ENCODE measurements around the gene FAM120C. TPM values are rescaled to one million over a fixed set of nuclear protein-coding genes. Genes with fewer than 3 reads are reported as not detected.

FAM120C gene
- total and polyA plus RNA-seq, 10 of the 15 experiments (the other 5 are each of a cell fraction or from before 2014, with no cell fraction given), result 1.3 to 9.8 (median 4.9) TPM

DNA sequence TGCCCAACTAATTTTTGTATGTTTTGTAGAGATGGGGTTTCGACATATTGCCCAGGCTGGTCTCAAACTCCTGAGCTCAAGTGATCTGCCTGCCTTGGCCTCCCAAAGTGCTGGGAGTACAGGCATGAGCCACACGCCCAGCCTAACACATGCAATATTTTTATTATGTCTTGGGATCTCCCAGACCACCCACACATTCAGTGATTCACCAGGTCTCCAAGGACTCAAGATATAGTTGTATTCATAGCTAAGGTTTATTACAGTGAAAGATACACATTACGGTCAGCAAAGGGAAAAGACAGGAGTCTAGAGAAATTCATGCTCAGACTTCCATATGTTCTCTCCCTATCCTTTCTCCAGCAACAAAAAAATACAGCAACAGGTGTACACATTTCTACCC, 25.5 kb upstream of the FAM120C start (continued):
- TF ChIP-seq, protein P1, sequence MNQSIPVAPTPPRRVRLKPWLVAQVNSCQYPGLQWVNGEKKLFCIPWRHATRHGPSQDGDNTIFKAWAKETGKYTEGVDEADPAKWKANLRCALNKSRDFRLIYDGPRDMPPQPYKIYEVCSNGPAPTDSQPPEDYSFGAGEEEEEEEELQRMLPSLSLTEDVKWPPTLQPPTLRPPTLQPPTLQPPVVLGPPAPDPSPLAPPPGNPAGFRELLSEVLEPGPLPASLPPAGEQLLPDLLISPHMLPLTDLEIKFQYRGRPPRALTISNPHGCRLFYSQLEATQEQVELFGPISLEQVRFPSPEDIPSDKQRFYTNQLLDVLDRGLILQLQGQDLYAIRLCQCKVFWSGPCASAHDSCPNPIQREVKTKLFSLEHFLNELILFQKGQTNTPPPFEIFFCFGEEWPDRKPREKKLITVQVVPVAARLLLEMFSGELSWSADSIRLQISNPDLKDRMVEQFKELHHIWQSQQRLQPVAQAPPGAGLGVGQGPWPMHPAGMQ (IDR thresholded peaks at IDR 0.05; ENCODE audit: borderline replicate concordance), result no peak

DNA sequence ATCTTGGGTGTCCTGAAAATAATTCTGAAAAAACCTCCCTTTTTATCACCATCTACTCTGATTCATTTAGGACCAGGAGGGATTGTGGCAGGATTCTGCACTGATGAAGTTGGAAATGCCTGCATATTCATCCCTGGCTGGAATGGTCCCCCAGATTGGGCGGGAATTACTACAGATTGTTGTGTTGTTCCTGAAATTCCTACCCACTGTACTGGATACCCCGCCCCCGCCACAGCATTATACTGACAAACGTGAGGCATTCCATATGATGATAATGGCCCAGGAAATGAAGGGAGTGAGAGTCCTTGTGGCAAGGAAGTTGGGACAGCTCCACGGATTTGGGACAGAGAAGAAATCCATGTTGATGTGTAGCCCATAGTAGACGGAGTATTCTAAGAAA, 15.2 kb upstream of the FAM120C start:
- Histone ChIP-seq H3K9me3 (replicated peaks; ENCODE audit: control insufficient read depth, insufficient read depth, low read length) (no peaks in the 10 kb centered on the region), H4K20me1 (ENCODE audit: control insufficient read depth, insufficient read depth) (no peaks in the 10 kb centered on the region), H3K4me3 (no peak overlapping the region), H3K27me3 (replicated peaks in 1 of 2; ENCODE audit: control insufficient read depth in 2 of 2, insufficient read depth in 2 of 2, low read length in 1 of 2) (no peaks in the 10 kb centered on the region), H3K79me2 (ENCODE audit: control insufficient read depth, insufficient read depth, low read length) (no peaks in the 10 kb centered on the region), H3K9ac (ENCODE audit: control insufficient read depth, insufficient read depth, low read length) (no peak overlapping the region), H3K27ac (ENCODE audit: control insufficient read depth, insufficient read depth) (no peak overlapping the region), H3K36me3 (ENCODE audit: control insufficient read depth in 2 of 2, insufficient read depth in 2 of 2, low read length in 1 of 2) (no peaks in the 10 kb centered on the region), H2AFZ (ENCODE audit: control insufficient read depth, low read depth, low read length) (no peak overlapping the region), H3K4me1 (ENCODE audit: control insufficient read depth, insufficient read depth, low read length) (no peaks in the 10 kb centered on the region), H3K4me2 (ENCODE audit: control insufficient read depth, insufficient read depth) (no peak overlapping the region)
- in situ Hi-C loops (cut with MboI), result no loop called here
- BruUV-seq (replicated peaks), result no TSS peak
- RAD21 ChIA-PET (ENCODE audit: unreplicated experiment), result interaction anchor here (0.8 kb wide), 1 partner anchor 19 kb away, joined by 4 read pairs; no protein-coding TSS in a partner anchor
- no peak for FAIRE-seq
- intact Hi-C loops (cut with micrococcal nuclease; ENCODE audit: unreplicated experiment), result no loop called here
- ATAC-seq, result no peak
- DNase-seq (ENCODE audit: low read depth, low spot score), result no peak
- TF ChIP-seq TARDBP (IDR thresholded peaks at IDR 0.05; ENCODE audit: borderline replicate concordance), result no peak
- TF ChIP-seq, protein P2, sequence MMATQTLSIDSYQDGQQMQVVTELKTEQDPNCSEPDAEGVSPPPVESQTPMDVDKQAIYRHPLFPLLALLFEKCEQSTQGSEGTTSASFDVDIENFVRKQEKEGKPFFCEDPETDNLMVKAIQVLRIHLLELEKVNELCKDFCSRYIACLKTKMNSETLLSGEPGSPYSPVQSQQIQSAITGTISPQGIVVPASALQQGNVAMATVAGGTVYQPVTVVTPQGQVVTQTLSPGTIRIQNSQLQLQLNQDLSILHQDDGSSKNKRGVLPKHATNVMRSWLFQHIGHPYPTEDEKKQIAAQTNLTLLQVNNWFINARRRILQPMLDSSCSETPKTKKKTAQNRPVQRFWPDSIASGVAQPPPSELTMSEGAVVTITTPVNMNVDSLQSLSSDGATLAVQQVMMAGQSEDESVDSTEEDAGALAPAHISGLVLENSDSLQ (IDR thresholded peaks at IDR 0.05), result no peak
- TF ChIP-seq, protein P3, sequence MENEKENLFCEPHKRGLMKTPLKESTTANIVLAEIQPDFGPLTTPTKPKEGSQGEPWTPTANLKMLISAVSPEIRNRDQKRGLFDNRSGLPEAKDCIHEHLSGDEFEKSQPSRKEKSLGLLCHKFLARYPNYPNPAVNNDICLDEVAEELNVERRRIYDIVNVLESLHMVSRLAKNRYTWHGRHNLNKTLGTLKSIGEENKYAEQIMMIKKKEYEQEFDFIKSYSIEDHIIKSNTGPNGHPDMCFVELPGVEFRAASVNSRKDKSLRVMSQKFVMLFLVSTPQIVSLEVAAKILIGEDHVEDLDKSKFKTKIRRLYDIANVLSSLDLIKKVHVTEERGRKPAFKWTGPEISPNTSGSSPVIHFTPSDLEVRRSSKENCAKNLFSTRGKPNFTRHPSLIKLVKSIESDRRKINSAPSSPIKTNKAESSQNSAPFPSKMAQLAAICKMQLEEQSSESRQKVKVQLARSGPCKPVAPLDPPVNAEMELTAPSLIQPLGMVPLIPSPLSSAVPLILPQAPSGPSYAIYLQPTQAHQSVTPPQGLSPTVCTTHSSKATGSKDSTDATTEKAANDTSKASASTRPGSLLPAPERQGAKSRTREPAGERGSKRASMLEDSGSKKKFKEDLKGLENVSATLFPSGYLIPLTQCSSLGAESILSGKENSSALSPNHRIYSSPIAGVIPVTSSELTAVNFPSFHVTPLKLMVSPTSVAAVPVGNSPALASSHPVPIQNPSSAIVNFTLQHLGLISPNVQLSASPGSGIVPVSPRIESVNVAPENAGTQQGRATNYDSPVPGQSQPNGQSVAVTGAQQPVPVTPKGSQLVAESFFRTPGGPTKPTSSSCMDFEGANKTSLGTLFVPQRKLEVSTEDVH (IDR thresholded peaks at IDR 0.05; ENCODE audit: low read depth, partially characterized antibody), result no peak
- no peak for TF ChIP-seq RUNX3 (IDR thresholded peaks at IDR 0.05; ENCODE audit: low read length)
- no peak for TF ChIP-seq KDM1A (IDR thresholded peaks at IDR 0.05; ENCODE audit: borderline replicate concordance)
- no peak for TF ChIP-seq CREM (IDR thresholded peaks at IDR 0.05; ENCODE audit: low read depth)
- POLR2A ChIA-PET, result interaction anchor here (1.2 kb wide), 1 partner anchor 20 kb away, joined by 5 read pairs; no protein-coding TSS in a partner anchor
- SMC1A ChIA-PET (ENCODE audit: uncharacterized antibody, unreplicated experiment), result interaction anchor here (0.8 kb wide), 1 partner anchor 9 kb away, joined by 3 read pairs; no protein-coding TSS in a partner anchor
- CTCF ChIA-PET, result interaction anchor here (0.7 kb wide), 1 partner anchor 245 kb away, joined by 3 read pairs; no protein-coding TSS in a partner anchor
- 29% methylated on average over 6 of the region's 6 CpGs for WGBS (ENCODE audit: insufficient coverage, insufficient replicate concordance, low lambda C conversion rate, missing lambda C conversion rate)

All from GM12878 (cell line).